Mesodermal cell (in vitro differentiated cells): ENCODE results near the gene RAB3D.
"Not testable (repeated sequence)": the region's sequence is repeated elsewhere in the genome, so short reads cannot be mapped to it uniquely, and the experiment has no call there.

Experiments used
- H3K27ac ChIP-seq: 2 replicates; pipeline ENCODE4 v1.7.0; 2013; ENCODE audit warnings: mild to moderate bottlenecking, low read depth, low read length, moderate library complexity; ENCODE audit not compliant: severe bottlenecking
- H3K36me3 ChIP-seq: 2 replicates; pipeline ENCODE4 v1.7.1; 2013; ENCODE audit warnings: mild to moderate bottlenecking, low read length, moderate library complexity; ENCODE audit not compliant: control insufficient read depth, insufficient read depth
- H3K4me1 ChIP-seq: one replicate; pipeline ENCODE4 v1.7.1; 2013; ENCODE audit warnings: mild to moderate bottlenecking, low read length; ENCODE audit not compliant: insufficient read depth, control insufficient read depth, poor library complexity, severe bottlenecking
- H3K4me3 ChIP-seq: 2 replicates; pipeline ENCODE4 v1.7.0; 2013; ENCODE audit warnings: low read length, control low read depth, mild to moderate bottlenecking; ENCODE audit not compliant: insufficient read depth, poor library complexity, severe bottlenecking; ENCODE audit errors: extremely low read depth
- H3K9me3 ChIP-seq: 2 replicates; pipeline ENCODE4 v1.7.1; 2013; ENCODE audit warnings: mild to moderate bottlenecking, low read length, moderate library complexity; ENCODE audit not compliant: control insufficient read depth
- WGBS, 2 experiments: methylation state at CpG; one replicate each; pipeline ENCODE4 v1.1.5; 2013; ENCODE audit warnings: missing lambda C conversion rate in 2 of 2; ENCODE audit not compliant: insufficient coverage in 2 of 2; 5-methylcytosine and 5-hydroxymethylcytosine counted together

Gene RAB3D

GRCh38 chr19:11349171-11349570, 9.7 kb upstream of the RAB3D start:
- no peaks in the 10 kb centered on the region for H3K4me1 ChIP-seq
- no peaks in the 10 kb centered on the region for H3K36me3 ChIP-seq
- no peak overlapping the region for H3K27ac ChIP-seq
- 86 to 89% methylated on average over 4 of the region's 4 CpGs for WGBS, 2 experiments
- no peak overlapping the region for H3K4me3 ChIP-seq
- no peaks in the 10 kb centered on the region for H3K9me3 ChIP-seq

- Histone ChIP-seq H3K27ac (no peak overlapping the region), H3K36me3 (no peaks in the 10 kb centered on the region), H3K4me3 (no peak overlapping the region), H3K9me3 (no peaks in the 10 kb centered on the region), H3K4me1 (no peaks in the 10 kb centered on the region)
- WGBS, 2 experiments = 80 to 89% methylated on average over 6 to 7 of the region's 7 CpGs
Observed at GRCh38 chr19:11347546-11348039, 8.1 kb upstream of the RAB3D start.

GRCh38 chr19:11346104-11346940, 6.9 kb upstream of the RAB3D start, which contains the start of the genes CCDC159 and TMEM205:
CCDC159 (plus strand) TSS chr19:11346519; CDS start chr19:11346607, 88 bp downstream.
TMEM205 (minus strand) TSS chr19:11346268; CDS start chr19:11345619, 649 bp downstream.
- peaks cover 4% of the 10 kb centered on the region for H3K36me3 ChIP-seq
- 0 to 1% methylated on average over 41 of the region's 50 CpGs for WGBS, 2 experiments
- peak within 1 kb of the TSS; percentile 70 for H3K4me3 ChIP-seq
- no peaks in the 10 kb centered on the region for H3K4me1 ChIP-seq
- H3K9me3 ChIP-seq = no peaks in the 10 kb centered on the region
- H3K27ac ChIP-seq = peak within 1 kb of the TSS; percentile 29

DNA sequence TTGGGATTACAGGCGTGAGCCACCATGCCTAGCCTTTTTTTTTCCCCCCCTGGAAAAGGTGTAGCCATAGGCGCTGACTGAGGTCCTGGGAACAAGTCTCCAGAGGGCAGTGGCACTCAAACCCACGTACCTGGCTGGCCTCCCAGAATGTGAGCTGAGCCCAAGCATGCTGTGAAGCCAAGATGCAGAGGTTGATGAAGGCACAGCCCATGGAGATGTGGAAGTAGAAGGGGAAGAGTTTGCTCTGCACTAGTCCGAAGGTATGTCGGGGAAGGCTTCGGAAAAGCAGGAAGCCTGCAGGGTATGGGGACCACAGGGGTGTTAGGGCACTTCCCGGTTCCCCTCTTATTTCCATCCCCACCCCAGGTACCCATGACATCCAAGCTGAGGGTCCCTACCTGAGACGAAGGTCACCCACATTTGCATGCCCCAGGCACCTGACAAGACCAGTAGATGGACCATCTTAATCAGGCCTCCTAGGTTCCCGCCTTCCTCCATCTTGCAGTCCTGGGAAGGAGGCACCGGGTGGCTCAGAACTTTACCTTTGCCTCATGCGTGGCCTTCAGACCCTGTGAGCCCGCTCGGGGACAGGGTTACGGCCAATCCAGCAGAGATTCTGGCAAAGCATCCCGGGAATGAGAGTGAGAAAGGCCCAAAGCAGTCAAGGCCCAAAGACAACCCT, 5.8 kb upstream of the RAB3D start:
- Histone ChIP-seq H3K9me3 (no peaks in the 10 kb centered on the region), H3K4me3 (peak overlapping the region; percentile 70), H3K36me3 (peaks cover 4% of the 10 kb centered on the region), H3K4me1 (no peaks in the 10 kb centered on the region), H3K27ac (no peak overlapping the region)
- 81% methylated on average over 9 of the region's 15 CpGs for WGBS, 2 experiments

- H3K27ac ChIP-seq = no peak overlapping the region
- no peaks in the 10 kb centered on the region for H3K9me3 ChIP-seq
- no peak overlapping the region for H3K4me3 ChIP-seq
- peaks cover 4% of the 10 kb centered on the region for H3K4me1 ChIP-seq
- 80% methylated on average over 1 of the region's 3 CpGs; no CpG with 5 or more reads in 1 of the 2 experiments for WGBS, 2 experiments
- peaks cover 4% of the 10 kb centered on the region for H3K36me3 ChIP-seq
Observed at GRCh38 chr19:11342429-11342828, 3.0 kb upstream of the RAB3D start.

DNA sequence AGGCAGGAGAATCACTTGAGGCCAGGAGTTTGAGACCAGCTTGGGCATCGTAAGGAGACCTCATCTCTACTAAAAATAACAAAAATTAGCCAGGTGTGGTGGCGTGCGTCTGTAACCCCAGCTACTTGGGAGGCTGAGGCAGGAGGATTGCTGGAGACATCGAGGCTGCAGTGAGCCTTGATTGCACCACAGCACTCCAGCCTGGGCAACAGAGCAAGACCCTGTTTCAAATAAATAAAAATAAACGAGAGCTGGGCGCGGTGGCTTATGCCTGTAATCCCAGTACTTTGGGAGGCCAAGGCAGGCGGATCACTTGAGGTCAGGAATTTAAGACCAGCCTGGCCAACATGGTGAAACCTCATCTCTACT, 626 bp upstream of the RAB3D start:
- not testable (repeated sequence) for H3K4me3 ChIP-seq, H3K9me3 ChIP-seq, H3K27ac ChIP-seq, H3K4me1 ChIP-seq
- WGBS, 2 experiments = 79 to 94% methylated on average over 4 to 6 of the region's 8 CpGs
- H3K36me3 ChIP-seq = peaks cover 21% of the 10 kb centered on the region

DNA sequence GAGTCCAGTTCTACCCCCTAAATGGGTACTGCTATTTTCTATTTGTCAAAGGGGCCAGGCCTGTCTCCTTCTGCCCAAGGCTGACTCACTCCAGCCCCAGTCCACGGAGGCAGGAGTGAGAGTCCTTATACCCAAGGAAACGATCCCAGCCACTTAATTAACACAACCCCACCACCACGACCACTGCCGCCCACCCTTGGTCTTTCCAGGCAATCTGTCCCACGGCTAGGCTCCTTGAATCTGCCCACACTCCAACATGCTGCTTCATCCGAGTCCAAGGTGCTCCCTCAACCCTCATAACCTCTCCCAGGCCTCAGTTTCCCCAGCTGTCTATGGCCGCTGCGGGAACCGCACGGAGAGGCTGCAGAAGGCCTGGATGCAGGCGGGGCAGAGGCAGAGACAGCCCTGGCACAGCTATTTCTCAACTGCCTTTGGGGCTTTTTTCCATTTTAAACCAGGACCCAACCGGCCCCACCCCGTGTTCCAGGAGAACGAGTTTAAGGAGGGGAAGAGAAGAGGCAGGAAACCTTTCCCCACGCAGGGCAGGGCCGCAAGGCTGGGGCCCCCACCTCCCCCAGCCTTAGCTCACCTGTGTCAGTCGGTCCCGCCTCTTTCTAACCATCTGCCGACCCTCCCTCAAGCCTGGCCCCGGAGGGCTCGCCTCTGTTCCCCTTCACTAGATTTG, 746 bp downstream of the RAB3D start:
- Histone ChIP-seq H3K36me3 (peaks cover 32% of the 10 kb centered on the region), H3K9me3 (no peaks in the 10 kb centered on the region), H3K4me1 (peaks cover 4% of the 10 kb centered on the region), H3K4me3 (peak overlapping the region; percentile 64), H3K27ac (no peak overlapping the region)
- 26 to 56% methylated on average over 8 to 16 of the region's 21 CpGs for WGBS, 2 experiments

DNA sequence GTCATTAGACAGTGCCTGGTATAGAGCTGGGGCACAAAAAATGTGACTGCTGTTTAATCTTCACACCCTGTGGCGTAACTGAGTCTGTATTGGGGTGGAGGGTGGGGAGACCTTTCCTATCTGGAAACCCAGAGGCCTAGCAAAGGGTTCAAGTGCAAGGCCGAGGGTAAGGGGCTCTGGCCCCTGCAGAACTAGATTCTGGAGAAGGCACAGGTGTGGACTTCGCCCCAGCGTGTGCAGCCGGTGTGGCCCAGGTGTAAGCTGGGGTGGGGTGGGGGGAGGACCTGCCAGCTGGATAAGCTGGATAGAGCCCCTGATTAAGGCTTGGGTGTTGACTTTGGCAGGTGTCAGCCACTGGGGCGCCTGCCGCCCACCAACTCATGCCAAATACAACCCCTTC, 1.3 kb downstream of the RAB3D start:
- Histone ChIP-seq H3K4me1 (peaks cover 4% of the 10 kb centered on the region), H3K9me3 (no peaks in the 10 kb centered on the region), H3K36me3 (peaks cover 38% of the 10 kb centered on the region), H3K27ac (no peak overlapping the region), H3K4me3 (no peak overlapping the region)
- 95 to 100% methylated on average over 2 to 4 of the region's 7 CpGs for WGBS, 2 experiments

DNA sequence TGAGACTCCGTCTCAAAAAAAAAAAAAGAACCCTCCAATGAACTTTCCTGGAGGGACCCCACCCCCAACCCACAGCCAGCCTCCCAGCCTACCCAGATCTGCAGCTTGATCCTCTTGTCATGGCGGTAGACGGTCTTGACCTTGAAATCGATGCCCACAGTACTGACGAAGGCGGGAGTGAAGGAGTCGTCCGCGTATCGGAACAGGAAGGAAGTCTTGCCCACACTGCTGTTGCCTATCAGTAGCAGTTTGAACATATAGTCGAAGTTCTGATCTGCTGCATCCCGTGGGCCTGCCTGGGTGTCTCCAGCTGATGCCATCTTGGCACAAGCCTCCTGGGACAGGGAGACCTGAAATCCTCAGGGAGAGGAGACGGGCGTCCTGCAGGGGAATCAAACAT, 2.4 kb downstream of the RAB3D start:
- peaks cover 48% of the 10 kb centered on the region for H3K36me3 ChIP-seq
- no peaks in the 10 kb centered on the region for H3K9me3 ChIP-seq
- no peak overlapping the region for H3K4me3 ChIP-seq
- WGBS, 2 experiments = 95 to 96% methylated on average over 13 of the region's 14 CpGs
- H3K4me1 ChIP-seq = peaks cover 4% of the 10 kb centered on the region
- no peak overlapping the region for H3K27ac ChIP-seq

GRCh38 chr19:11335449-11336146, 3.9 kb downstream of the RAB3D start:
- Histone ChIP-seq H3K9me3 (no peaks in the 10 kb centered on the region), H3K27ac (no peak overlapping the region), H3K4me1 (peaks cover 4% of the 10 kb centered on the region), H3K4me3 (no peak overlapping the region), H3K36me3 (peaks cover 44% of the 10 kb centered on the region)
- 95 to 97% methylated on average over 16 to 17 of the region's 17 CpGs for WGBS, 2 experiments
